Stomach (tissue), 4 donors: ENCODE measurements around the gene COPZ2.

Experiments used
- POLR2A ChIP-seq, 4 donors: fragments of 450-650 bp; IDR thresholded peaks; one replicate each; pipeline ENCODE4 v1.6.1; 2016; ENCODE audit warnings: antibody characterized with exemption in 4 of 4, control low read depth in 2 of 4, mild to moderate bottlenecking in 1 of 4, moderate library complexity in 1 of 4
- TF ChIP-seq, protein P1 (sequence below), 7 experiments: fragments of 450-650 bp in 4 of 7; fragments of 200-600 bp in 3 of 7; sonication (generic) in 3 of 7; IDR thresholded peaks; one replicate each; pipeline ENCODE4 v1.5.1; 2016 to 2019; ENCODE audit warnings: antibody characterized with exemption in 7 of 7, control low read depth in 2 of 7, mild to moderate bottlenecking in 1 of 7

DNA sequence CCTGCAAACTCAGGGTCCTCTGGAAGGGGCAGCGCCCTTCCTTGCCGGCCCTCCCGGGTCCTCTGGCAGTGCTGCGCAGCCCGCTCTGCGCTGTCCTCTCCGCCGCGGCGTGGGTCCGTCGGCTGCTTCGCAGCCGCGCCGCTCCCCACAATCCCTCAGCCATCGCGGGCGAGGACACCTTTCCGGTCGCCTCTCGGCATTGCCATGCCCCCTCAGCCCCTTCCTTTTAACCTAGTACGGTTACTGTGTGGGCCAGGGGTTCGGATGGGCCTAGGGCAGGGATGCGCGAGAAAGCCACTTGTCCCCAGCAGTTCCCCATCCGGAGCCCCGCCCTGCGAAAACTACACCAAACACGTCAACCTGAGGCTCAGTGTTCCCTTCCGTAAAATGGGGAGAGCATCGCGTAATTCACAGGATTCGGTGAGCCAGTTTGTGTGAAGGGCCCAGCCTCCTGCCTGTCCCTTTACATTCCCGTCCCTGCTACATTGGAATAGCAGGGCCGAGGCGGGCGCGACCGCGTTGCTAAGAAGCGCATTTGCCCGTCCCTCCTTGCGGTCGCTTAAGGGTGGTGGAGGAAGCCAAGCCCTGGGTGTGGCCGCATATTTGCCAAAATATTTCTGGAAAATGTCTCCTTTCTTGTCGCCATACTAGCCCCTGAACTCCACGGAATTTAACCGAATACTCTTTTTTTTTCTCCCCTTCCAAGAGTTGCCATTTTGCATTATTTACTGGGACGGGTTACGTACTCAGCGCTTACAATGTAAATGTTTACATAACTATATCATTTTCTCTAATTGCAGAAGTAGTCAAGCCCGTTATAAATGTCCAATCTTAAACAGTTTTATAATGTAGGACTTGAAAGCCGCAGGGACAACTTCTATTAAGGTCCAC is 13.2 kb downstream of the COPZ2 start:
- TF ChIP-seq, protein P1, sequence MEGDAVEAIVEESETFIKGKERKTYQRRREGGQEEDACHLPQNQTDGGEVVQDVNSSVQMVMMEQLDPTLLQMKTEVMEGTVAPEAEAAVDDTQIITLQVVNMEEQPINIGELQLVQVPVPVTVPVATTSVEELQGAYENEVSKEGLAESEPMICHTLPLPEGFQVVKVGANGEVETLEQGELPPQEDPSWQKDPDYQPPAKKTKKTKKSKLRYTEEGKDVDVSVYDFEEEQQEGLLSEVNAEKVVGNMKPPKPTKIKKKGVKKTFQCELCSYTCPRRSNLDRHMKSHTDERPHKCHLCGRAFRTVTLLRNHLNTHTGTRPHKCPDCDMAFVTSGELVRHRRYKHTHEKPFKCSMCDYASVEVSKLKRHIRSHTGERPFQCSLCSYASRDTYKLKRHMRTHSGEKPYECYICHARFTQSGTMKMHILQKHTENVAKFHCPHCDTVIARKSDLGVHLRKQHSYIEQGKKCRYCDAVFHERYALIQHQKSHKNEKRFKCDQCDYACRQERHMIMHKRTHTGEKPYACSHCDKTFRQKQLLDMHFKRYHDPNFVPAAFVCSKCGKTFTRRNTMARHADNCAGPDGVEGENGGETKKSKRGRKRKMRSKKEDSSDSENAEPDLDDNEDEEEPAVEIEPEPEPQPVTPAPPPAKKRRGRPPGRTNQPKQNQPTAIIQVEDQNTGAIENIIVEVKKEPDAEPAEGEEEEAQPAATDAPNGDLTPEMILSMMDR (IDR thresholded peaks at IDR 0.05): no peak
- TF ChIP-seq POLR2A (IDR thresholded peaks at IDR 0.05): no peak
